Measurements from ENCODE around the gene HLA-DQA1.

- TF ChIP-seq POLR2A (IDR thresholded peaks at IDR 0.05; ENCODE audit: low read length) (no peak), GATA1 (IDR thresholded peaks at IDR 0.05; ENCODE audit: low read depth, low read length) (no peak)
Measured at GRCh38 chr6:32622545-32623401, 14.4 kb upstream of the HLA-DQA1 start.
